Adipose tissue (tissue), 3 donors: ENCODE data around the gene SHMT2. TPM values are rescaled to one million over a fixed set of nuclear protein-coding genes. Genes with fewer than 3 reads are reported as not detected.

Experiments used
- H3K27ac ChIP-seq: one replicate; pipeline ENCODE4 v1.5.1; 2013; ENCODE audit warnings: low read depth, low read length
- WGBS, 3 donors: extraction: QIAGEN DNeasy Blood & Tissue Kit; methylation state at CpG; one replicate each; pipeline ENCODE4 v1.1.7; 2013; 5-methylcytosine and 5-hydroxymethylcytosine counted together
- polyA plus RNA-seq, 3 donors: library from polyadenylated mRNA; stranded (reverse); fragments of 200-250 nt; gene quantifications; one replicate each; pipeline ENCODE4 v1.2.3, GENCODE V29; 2013
- donor health status: healthy with polysubstance abuse.
- donor health status: Bipolar disorder and iron deficiency.
- donor health status: healthy.

The SHMT2 gene
- polyA plus RNA-seq, 3 donors: 39.3 to 71.7 (median 60.8) TPM

- 76 to 84% (median 84%) methylated on average over 34 of the region's 34 CpGs for WGBS, 3 donors
- no peak overlapping the region for H3K27ac ChIP-seq
Measured at GRCh38 chr12:57195611-57196371, 33.7 kb upstream of the SHMT2 start.

GRCh38 chr12:57196439-57196838, 33.1 kb upstream of the SHMT2 start:
- WGBS, 3 donors: 62 to 75% (median 63%) methylated on average over 4 of the region's 4 CpGs
- no peak overlapping the region for H3K27ac ChIP-seq

GRCh38 chr12:57196956-57197355, 32.6 kb upstream of the SHMT2 start:
- no peak overlapping the region for H3K27ac ChIP-seq
- WGBS, 3 donors: 90 to 92% (median 91%) methylated on average over 21 to 22 of the region's 22 CpGs

- WGBS, 3 donors: 88 to 94% (median 91%) methylated on average over 17 of the region's 17 CpGs
- H3K27ac ChIP-seq: no peak overlapping the region
Measured at GRCh38 chr12:57198329-57198728, 31.2 kb upstream of the SHMT2 start.

- whole genome bisulfite sequencing, 3 donors: 81 to 88% (median 85%) methylated on average over 15 of the region's 15 CpGs
Measured at GRCh38 chr12:57199191-57199590, 30.3 kb upstream of the SHMT2 start.

GRCh38 chr12:57200497-57200896, 29.0 kb upstream of the SHMT2 start:
- H3K27ac ChIP-seq: no peak overlapping the region
- 92 to 95% (median 94%) methylated on average over 15 of the region's 15 CpGs for WGBS, 3 donors

More at GRCh38 chr12:57199191-57199590, 30.3 kb upstream of the SHMT2 start:
- H3K27ac ChIP-seq: no peak overlapping the region

- no peak overlapping the region for H3K27ac ChIP-seq
- WGBS, 3 donors: 76 to 83% (median 77%) methylated on average over 8 of the region's 8 CpGs
Measured at GRCh38 chr12:57201219-57201618, 28.3 kb upstream of the SHMT2 start.

GRCh38 chr12:57201631-57202030, 27.9 kb upstream of the SHMT2 start:
- 87 to 90% (median 88%) methylated on average over 15 to 16 of the region's 16 CpGs for WGBS, 3 donors
- H3K27ac ChIP-seq: no peak overlapping the region

- H3K27ac ChIP-seq: no peak overlapping the region
- 89 to 92% (median 90%) methylated on average over 16 to 19 of the region's 19 CpGs for WGBS, 3 donors
Measured at GRCh38 chr12:57202321-57202720, 27.2 kb upstream of the SHMT2 start.

- WGBS, 3 donors: 93 to 95% (median 94%) methylated on average over 28 of the region's 28 CpGs
- H3K27ac ChIP-seq: no peak overlapping the region
Measured at GRCh38 chr12:57203201-57203600, 26.3 kb upstream of the SHMT2 start.

GRCh38 chr12:57203791-57204190, 25.7 kb upstream of the SHMT2 start:
- WGBS, 3 donors: 83 to 86% (median 86%) methylated on average over 11 of the region's 11 CpGs
- H3K27ac ChIP-seq: no peak overlapping the region

GRCh38 chr12:57204454-57204853, 25.1 kb upstream of the SHMT2 start:
- WGBS, 3 donors: 86 to 89% (median 88%) methylated on average over 19 of the region's 19 CpGs
- H3K27ac ChIP-seq: no peak overlapping the region

- no peak overlapping the region for H3K27ac ChIP-seq
- WGBS, 3 donors: 91 to 94% (median 93%) methylated on average over 26 of the region's 26 CpGs
Measured at GRCh38 chr12:57205186-57205585, 24.3 kb upstream of the SHMT2 start.

- 83 to 92% (median 83%) methylated on average over 7 of the region's 7 CpGs for WGBS, 3 donors
- no peak overlapping the region for H3K27ac ChIP-seq
Measured at GRCh38 chr12:57205931-57206330, 23.6 kb upstream of the SHMT2 start.

- 82 to 89% (median 89%) methylated on average over 29 of the region's 29 CpGs for WGBS, 3 donors
- no peak overlapping the region for H3K27ac ChIP-seq
Measured at GRCh38 chr12:57207731-57208630, 21.5 kb upstream of the SHMT2 start.

GRCh38 chr12:57208631-57209282, 20.8 kb upstream of the SHMT2 start:
- 72 to 82% (median 73%) methylated on average over 22 of the region's 22 CpGs for WGBS, 3 donors
- no peak overlapping the region for H3K27ac ChIP-seq

GRCh38 chr12:57209916-57210315, 19.6 kb upstream of the SHMT2 start:
- WGBS, 3 donors: 84 to 86% (median 85%) methylated on average over 8 of the region's 8 CpGs
- no peak overlapping the region for H3K27ac ChIP-seq

- WGBS, 3 donors: 89 to 92% (median 91%) methylated on average over 14 to 15 of the region's 15 CpGs
Measured at GRCh38 chr12:57210461-57210860, 19.1 kb upstream of the SHMT2 start.

More at GRCh38 chr12:57210461-57210860, 19.1 kb upstream of the SHMT2 start:
- no peak overlapping the region for H3K27ac ChIP-seq
